CD14-positive monocyte (primary cell): ENCODE measurements around the gene SSR2. TPM values are rescaled to one million over a fixed set of nuclear protein-coding genes. Genes with fewer than 3 reads are reported as not detected.

Experiments
- DNase-seq, 3 donors: peaks; one replicate each; pipeline ENCODE4 v3.0.0-alpha.2; 2011 to 2022
- H2AFZ ChIP-seq: 2 replicates; pipeline ENCODE4 v1.6.0; 2012; ENCODE audit warnings: mild to moderate bottlenecking, low read depth, low read length, inconsistent platforms; ENCODE audit not compliant: insufficient read depth, poor library complexity, severe bottlenecking
- H3K27ac ChIP-seq, 2 donors: 1 replicate in 1 of 2; 2 replicates in 1 of 2; pipeline ENCODE4 v1.5.1; 2012 to 2013; ENCODE audit warnings: low read length in 2 of 2, control low read depth in 1 of 2, inconsistent platforms in 1 of 2, low read depth in 1 of 2, mild to moderate bottlenecking in 1 of 2
- H3K27me3 ChIP-seq, 2 donors: one replicate each; pipeline versions ENCODE4 v1.6.0 to v1.6.1; 2011 to 2013; ENCODE audit warnings: low read length in 2 of 2; ENCODE audit not compliant: control insufficient read depth in 2 of 2, insufficient read depth in 2 of 2
- H3K36me3 ChIP-seq, 2 donors: replicated peaks in 1 of 2; 1 replicate in 1 of 2; 2 replicates in 1 of 2; pipeline versions ENCODE4 v1.5.1 to v1.6.1; 2012 to 2013; ENCODE audit warnings: low read length in 2 of 2, control low read depth in 1 of 2, inconsistent platforms in 1 of 2, mild to moderate bottlenecking in 1 of 2; ENCODE audit not compliant: insufficient read depth in 2 of 2, control insufficient read depth in 1 of 2
- H3K4me1 ChIP-seq, 2 donors: 1 replicate in 1 of 2; 2 replicates in 1 of 2; pipeline versions ENCODE4 v1.5.1 to v1.6.1; 2012 to 2013; ENCODE audit warnings: low read length in 2 of 2, control low read depth in 1 of 2, inconsistent platforms in 1 of 2, mild to moderate bottlenecking in 1 of 2, moderate library complexity in 1 of 2; ENCODE audit not compliant: insufficient read depth in 2 of 2, control insufficient read depth in 1 of 2
- H3K4me2 ChIP-seq: replicated peaks from 2 replicates; pipeline ENCODE3; 2012; ENCODE audit warnings: low read length, moderate library complexity, mild to moderate bottlenecking; ENCODE audit not compliant: poor library complexity, severe bottlenecking; ENCODE audit errors: extremely low read depth
- H3K4me3 ChIP-seq, 3 experiments: fragments of 200-600 bp in 1 of 3; sonication (generic) in 1 of 3; replicated peaks in 1 of 3; 1 replicate in 2 of 3; 2 replicates in 1 of 3; pipeline ENCODE4 v1.5.1; 2011 to 2013; ENCODE audit warnings: low read length in 3 of 3, mild to moderate bottlenecking in 3 of 3, control low read depth in 2 of 3, low read depth in 2 of 3, inconsistent platforms in 1 of 3, moderate library complexity in 1 of 3
- H3K79me2 ChIP-seq: 2 replicates; pipeline ENCODE4 v1.6.0; 2012; ENCODE audit warnings: mild to moderate bottlenecking, control low read depth, inconsistent platforms, low read length, moderate library complexity; ENCODE audit not compliant: insufficient read depth
- H3K9ac ChIP-seq: 2 replicates; pipeline ENCODE4 v1.6.0; 2017; ENCODE audit warnings: low read length, mild to moderate bottlenecking; ENCODE audit not compliant: insufficient read depth, poor library complexity, severe bottlenecking
- H3K9me3 ChIP-seq, 2 donors: replicated peaks in 1 of 2; 1 replicate in 1 of 2; 2 replicates in 1 of 2; pipeline versions ENCODE4 v1.5.1 to v1.6.1; 2012 to 2013; ENCODE audit warnings: low read length in 2 of 2, control low read depth in 1 of 2; ENCODE audit not compliant: control insufficient read depth in 1 of 2, insufficient read depth in 1 of 2
- H4K20me1 ChIP-seq: 2 replicates; pipeline ENCODE4 v1.6.0; 2012; ENCODE audit warnings: mild to moderate bottlenecking, low read length, control low read depth, moderate library complexity; ENCODE audit not compliant: insufficient read depth
- H3K27ac Mint-ChIP-seq, 7 donors: one replicate each; pipeline ENCODE4 v1.8.0; 2020; ENCODE audit warnings: mild to moderate bottlenecking in 7 of 7, mixed read lengths in 7 of 7, moderate library complexity in 6 of 7, inconsistent platforms in 2 of 7
- H3K27me3 Mint-ChIP-seq, 3 donors: one replicate each; pipeline ENCODE4 v1.8.0; 2021 to 2022; ENCODE audit warnings: low read depth in 3 of 3, mild to moderate bottlenecking in 3 of 3, mixed read lengths in 3 of 3, moderate library complexity in 3 of 3, inconsistent platforms in 1 of 3
- H3K36me3 Mint-ChIP-seq, 2 donors: one replicate each; pipeline ENCODE4 v1.8.0; 2020; ENCODE audit warnings: mixed read lengths in 2 of 2, inconsistent platforms in 1 of 2, mild to moderate bottlenecking in 1 of 2
- H3K4me1 Mint-ChIP-seq: one replicate; pipeline ENCODE4 v1.8.0; 2020; ENCODE audit warnings: mild to moderate bottlenecking, mixed read lengths
- H3K4me3 Mint-ChIP-seq, 2 donors: one replicate each; pipeline ENCODE4 v1.8.0; 2020; ENCODE audit warnings: mild to moderate bottlenecking in 2 of 2, mixed read lengths in 2 of 2, moderate library complexity in 1 of 2
- H3K9me3 Mint-ChIP-seq, 7 donors: one replicate each; pipeline ENCODE4 v1.8.0; 2020 to 2022; ENCODE audit warnings: mixed read lengths in 7 of 7, mild to moderate bottlenecking in 6 of 7, moderate library complexity in 6 of 7, inconsistent platforms in 2 of 7
- CTCF ChIP-seq: fragments of 200-600 bp; IDR thresholded peaks from one replicate; pipeline ENCODE4 v1.8.0; 2022; ENCODE audit warnings: antibody characterized with exemption, mild to moderate bottlenecking
- WGBS: methylation state at CpG from one replicate; pipeline ENCODE4 v1.1.5; 2013; ENCODE audit warnings: missing lambda C conversion rate; ENCODE audit not compliant: insufficient coverage; 5-methylcytosine and 5-hydroxymethylcytosine counted together
- intact Hi-C, 2 donors: fragments of 100-400 bp; cut with micrococcal nuclease; formaldehyde crosslinking; loops; one replicate each; pipeline versions ENCODE4 v1.15.0 to v1.15.1; 2023
- polyA plus RNA-seq, 3 donors: library from polyadenylated mRNA; depleted of rRNA in 1 of 3; unstranded in 2 of 3; stranded (reverse) in 1 of 3; fragments of 300-500 nt in 2 of 3; fragments of >200 nt in 1 of 3; fragmentation: Illumina TruSeq in 2 of 3; gene quantifications; 1 replicate in 2 of 3; 2 replicates in 1 of 3; pipeline ENCODE4 v1.2.3, GENCODE V29; 2012 to 2021

SSR2 gene
- polyA plus RNA-seq, 3 donors = 374 to 614 (median 414) TPM

- peak in 2 of 3 donors; percentile 54 to 61 for DNase-seq
- H3K4me1 Mint-ChIP-seq = peaks cover 54% of the 10 kb centered on the region
- Histone ChIP-seq H3K27me3 (no peaks in the 10 kb centered on the region), H3K9me3 (no peaks in the 10 kb centered on the region), H4K20me1 (peaks cover 96% of the 10 kb centered on the region), H3K27ac (peak overlapping the region; percentile 91 to 93), H3K79me2 (peaks cover 97% of the 10 kb centered on the region), H3K4me3 (peak overlapping the region in 1 of 3 experiments; percentile 8), H3K36me3 (peaks cover 95 to 99% of the 10 kb centered on the region in 2 donors), H3K9ac (no peak overlapping the region), H2AFZ (no peak overlapping the region), H3K4me1 (peaks cover 57 to 59% of the 10 kb centered on the region in 2 donors), H3K4me2 (no peak overlapping the region)
- H3K9me3 Mint-ChIP-seq = no peaks in the 10 kb centered on the region
- no peak for TF ChIP-seq CTCF
- intact Hi-C loops = loop anchor here (2.0 kb wide), 2 partner anchors 14 to 28 kb away; no protein-coding TSS in a partner anchor
- H3K36me3 Mint-ChIP-seq = peaks cover 85 to 97% of the 10 kb centered on the region in 2 donors
- H3K4me3 Mint-ChIP-seq = no peak overlapping the region
- peak overlapping the region; percentile 93 to 99 (median 97) for H3K27ac Mint-ChIP-seq
- WGBS = 81% methylated on average over 12 of the region's 18 CpGs
- no peaks in the 10 kb centered on the region for H3K27me3 Mint-ChIP-seq
Measured at GRCh38 chr1:155962599-155963211, 58.0 kb downstream of the SSR2 start.

DNA sequence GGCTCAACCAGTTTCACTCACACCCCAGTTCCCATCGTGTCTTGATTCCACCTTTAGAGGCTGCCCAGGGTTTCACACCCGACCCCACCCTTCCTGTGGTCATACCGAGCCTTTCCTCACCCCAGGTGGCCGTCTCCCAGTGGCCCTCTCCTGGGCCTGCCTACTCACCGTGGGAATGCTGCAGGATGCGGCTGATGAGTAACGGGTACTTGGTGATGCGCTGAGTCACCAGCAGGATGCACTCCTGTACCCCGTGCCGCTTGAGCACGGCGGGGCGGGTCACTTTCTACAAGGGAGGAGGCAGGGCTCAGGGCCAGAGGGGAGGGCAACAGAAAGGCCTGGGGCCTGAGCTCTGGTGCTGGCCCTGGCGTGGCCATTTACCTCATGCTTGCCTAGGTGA lies 58.8 kb downstream of the SSR2 start:
- Mint-ChIP-seq H3K27ac (peak overlapping the region; percentile 93 to 99 (median 97)), H3K36me3 (peaks cover 85 to 97% of the 10 kb centered on the region in 2 donors)
- intact Hi-C loops = loop anchor here (2.0 kb wide), 3 partner anchors 15 to 29 kb away; no protein-coding TSS in a partner anchor

More for the DNA sequence above, 58.8 kb downstream of the SSR2 start:
- peaks cover 50 to 51% of the 10 kb centered on the region in 2 donors for H3K4me1 ChIP-seq
- no peak overlapping the region for H2AFZ ChIP-seq
- H3K27me3 Mint-ChIP-seq = no peaks in the 10 kb centered on the region
- no peaks in the 10 kb centered on the region for H3K9me3 Mint-ChIP-seq
- WGBS = 7% methylated on average over 12 of the region's 14 CpGs
- H3K4me1 Mint-ChIP-seq = peaks cover 46% of the 10 kb centered on the region
- H3K27me3 ChIP-seq = no peaks in the 10 kb centered on the region
- no peaks in the 10 kb centered on the region for H3K9me3 ChIP-seq
- H3K4me2 ChIP-seq = no peak overlapping the region
- DNase-seq = peak; percentile 85 to 95 (median 86)
- H3K4me3 ChIP-seq = peak overlapping the region in 1 of 3 experiments; percentile 5
- TF ChIP-seq CTCF = no peak
- H4K20me1 ChIP-seq = peaks cover 96% of the 10 kb centered on the region
- peaks cover 97% of the 10 kb centered on the region for H3K79me2 ChIP-seq
- peak overlapping the region; percentile 60 for H3K9ac ChIP-seq
- peaks cover 95 to 99% of the 10 kb centered on the region in 2 donors for H3K36me3 ChIP-seq
- peak overlapping the region in 1 of 2 donors; percentile 49 for H3K4me3 Mint-ChIP-seq
- peak overlapping the region; percentile 91 to 93 for H3K27ac ChIP-seq
